SK-MEL-5 (cell line): Measurements from ENCODE around the gene RPL36AL. TPM values are rescaled to one million over a fixed set of nuclear protein-coding genes. Genes with fewer than 3 reads are reported as not detected.
A peak's percentile ranks its signal among the peaks of the same experiment; 100 is the strongest.
"Not testable (repeated sequence)": the region's sequence is repeated elsewhere in the genome, so short reads cannot be mapped to it uniquely, and the experiment has no call there.

ENCODE experiments used
- DNase-seq: peaks from one replicate; pipeline ENCODE4 v3.0.0-alpha.2; 2016; ENCODE audit warnings: low read depth, low spot score
- in situ Hi-C: cut with HindIII; loops from 2 replicates; pipeline ENCODE4 v1.10.0; 2016; ENCODE audit warnings: low sequenced_read_pairs, high pct_unique_total_duplicates, low pct_unique_long_range_greater_than_20kb
- total RNA-seq: library from RNA; depleted of rRNA; stranded (reverse); fragments of >200 nt; shearing (Covaris generic); gene quantifications from 2 replicates; pipeline ENCODE4 v1.2.3, GENCODE V29; 2014

The RPL36AL gene
- total RNA-seq, 1 experiment from 2014 or later: 321 TPM

DNA sequence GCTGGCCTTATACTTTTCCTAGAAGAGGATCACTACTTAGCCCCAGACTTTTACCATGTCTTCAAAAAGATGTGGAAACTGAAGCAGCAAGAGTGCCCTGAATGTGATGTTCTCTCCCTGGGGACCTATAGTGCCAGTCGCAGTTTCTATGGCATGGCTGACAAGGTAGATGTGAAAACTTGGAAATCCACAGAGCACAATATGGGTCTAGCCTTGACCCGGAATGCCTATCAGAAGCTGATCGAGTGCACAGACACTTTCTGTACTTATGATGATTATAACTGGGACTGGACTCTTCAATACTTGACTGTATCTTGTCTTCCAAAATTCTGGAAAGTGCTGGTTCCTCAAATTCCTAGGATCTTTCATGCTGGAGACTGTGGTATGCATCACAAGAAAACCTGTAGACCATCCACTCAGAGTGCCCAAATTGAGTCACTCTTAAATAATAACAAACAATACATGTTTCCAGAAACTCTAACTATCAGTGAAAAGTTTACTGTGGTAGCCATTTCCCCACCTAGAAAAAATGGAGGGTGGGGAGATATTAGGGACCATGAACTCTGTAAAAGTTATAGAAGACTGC, 1.7 kb upstream of the RPL36AL start:
- DNase-seq: no peak
- in situ Hi-C loops: no loop called here

DNA sequence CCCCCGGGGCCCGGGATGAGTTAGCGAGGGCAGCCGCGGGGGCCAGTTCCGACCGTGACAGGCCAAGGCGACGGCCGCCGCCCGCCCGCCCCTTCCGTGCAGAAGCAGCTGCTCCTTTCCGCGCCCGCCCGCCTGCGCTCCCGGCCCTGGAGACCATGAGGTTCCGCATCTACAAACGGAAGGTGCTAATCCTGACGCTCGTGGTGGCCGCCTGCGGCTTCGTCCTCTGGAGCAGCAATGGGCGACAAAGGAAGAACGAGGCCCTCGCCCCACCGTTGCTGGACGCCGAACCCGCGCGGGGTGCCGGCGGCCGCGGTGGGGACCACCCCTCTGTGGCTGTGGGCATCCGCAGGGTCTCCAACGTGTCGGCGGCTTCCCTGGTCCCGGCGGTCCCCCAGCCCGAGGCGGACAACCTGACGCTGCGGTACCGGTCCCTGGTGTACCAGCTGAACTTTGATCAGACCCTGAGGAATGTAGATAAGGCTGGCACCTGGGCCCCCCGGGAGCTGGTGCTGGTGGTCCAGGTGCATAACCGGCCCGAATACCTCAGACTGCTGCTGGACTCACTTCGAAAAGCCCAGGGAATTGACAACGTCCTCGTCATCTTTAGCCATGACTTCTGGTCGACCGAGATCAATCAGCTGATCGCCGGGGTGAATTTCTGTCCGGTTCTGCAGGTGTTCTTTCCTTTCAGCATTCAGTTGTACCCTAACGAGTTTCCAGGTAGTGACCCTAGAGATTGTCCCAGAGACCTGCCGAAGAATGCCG, 872 bp upstream of the RPL36AL start:
- DNase-seq: peak; percentile 40
- in situ Hi-C loops: no loop called here

DNA sequence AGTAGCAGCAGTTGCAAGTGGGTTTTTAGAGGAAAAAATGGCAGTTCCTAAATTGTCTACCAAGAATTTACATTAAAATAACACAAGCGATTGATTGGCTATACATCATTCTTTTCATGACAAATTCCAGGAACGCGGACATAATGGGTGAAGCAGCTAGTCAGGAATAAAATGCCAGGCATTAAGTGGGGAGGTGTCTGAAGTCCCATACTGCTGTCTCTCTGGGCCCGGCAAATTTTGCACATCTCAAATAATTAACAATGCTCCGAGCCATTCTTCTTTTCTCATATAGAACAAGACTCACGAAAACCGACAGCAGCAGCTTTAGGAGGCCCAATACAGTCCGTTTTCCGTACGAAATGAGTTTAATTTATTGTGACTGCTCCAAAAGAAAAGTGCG, 696 bp downstream of the RPL36AL start:
- DNase-seq: no peak
- in situ Hi-C loops: no loop called here

DNA sequence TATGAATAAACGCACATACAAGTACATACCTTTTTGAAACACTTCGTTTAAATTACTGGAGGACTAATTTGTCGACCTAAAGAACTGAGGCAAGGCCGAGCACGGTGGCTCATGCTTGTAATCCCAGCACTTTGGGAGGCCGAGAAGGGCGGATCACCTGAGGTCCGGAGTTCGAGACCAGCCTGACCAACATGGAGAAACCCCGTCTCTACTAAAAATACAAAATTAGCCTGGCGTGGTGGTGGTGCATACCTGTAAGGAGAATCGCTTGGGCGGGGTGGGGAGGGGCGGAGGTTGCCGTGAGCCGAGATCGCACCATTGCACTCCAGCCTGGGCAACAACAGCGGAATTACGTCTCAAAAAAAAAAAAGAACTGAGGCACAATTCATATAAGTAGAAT, 1.2 kb downstream of the RPL36AL start:
- DNase-seq, in situ Hi-C loops: not testable (repeated sequence)

DNA sequence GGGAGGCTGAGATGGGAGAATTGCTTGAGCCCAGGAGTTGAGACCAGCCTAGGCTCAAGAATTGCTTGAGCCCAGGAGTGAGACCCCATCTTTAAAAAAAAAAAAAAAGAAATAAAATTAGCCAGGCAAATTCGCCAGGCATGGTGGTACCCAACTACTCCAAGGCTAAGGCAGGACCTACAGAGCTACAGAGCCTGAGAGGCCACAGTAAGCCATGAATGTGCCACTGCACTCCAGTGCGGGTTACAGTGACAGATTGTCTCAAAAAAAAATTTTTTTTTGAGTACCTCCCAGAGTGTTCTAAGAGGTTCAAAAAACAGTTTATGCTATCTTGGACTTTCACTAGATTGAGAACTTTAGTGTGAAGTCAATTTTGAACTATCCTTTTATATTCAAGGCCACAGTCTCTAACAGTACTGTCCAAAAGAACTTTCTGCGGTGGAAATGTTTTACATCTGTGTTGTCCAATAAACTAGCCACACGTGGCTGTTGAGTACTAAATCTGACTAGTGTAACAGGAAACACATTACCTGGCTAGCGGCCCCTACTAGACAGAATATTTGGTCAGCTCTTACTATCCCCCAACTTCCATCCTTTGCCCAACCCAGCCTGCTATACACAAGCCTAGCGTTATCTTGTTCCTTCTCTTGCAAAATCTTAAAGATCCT, 2.4 kb downstream of the RPL36AL start:
- DNase-seq: no peak
- in situ Hi-C loops: no loop called here

DNA sequence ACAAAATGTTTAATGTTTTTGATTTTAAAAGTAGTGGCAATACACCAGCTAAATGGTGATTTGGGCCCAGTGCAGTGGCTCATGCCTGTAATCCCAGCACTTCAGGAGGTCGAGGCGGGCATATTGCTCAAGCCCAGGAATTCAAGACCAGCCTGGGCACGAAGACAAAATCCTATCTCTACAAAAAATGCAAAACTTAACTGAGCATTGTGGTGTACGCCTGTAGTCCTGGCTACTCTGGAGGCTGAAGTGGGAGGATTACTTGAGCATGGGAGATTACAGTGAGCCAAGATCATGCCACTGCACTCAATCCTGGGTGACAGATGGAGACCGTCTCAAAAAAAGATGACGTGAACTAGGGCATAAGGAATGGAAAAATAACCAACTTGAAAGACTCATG, 4.7 kb downstream of the RPL36AL start:
- in situ Hi-C loops: no loop called here
- no peak for DNase-seq

DNA sequence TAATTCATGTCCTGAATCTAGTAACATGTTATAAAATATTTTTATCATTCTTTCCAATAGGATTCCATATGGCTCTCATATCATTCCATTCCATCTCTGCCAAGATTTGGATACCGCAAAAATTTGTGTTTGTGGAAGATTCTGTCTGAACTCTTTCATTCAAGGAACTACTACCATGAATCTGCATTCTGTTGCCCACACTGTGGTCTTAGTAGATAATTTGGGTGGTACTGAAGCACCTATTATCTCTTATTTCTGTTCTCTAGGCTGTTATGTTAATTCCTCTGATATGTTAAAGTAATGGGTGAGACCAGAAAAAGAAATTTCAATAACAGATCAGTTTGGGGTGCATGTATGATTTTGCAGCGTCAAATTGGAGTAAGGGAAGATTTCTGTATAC, 6.2 kb downstream of the RPL36AL start:
- in situ Hi-C loops: no loop called here

DNA sequence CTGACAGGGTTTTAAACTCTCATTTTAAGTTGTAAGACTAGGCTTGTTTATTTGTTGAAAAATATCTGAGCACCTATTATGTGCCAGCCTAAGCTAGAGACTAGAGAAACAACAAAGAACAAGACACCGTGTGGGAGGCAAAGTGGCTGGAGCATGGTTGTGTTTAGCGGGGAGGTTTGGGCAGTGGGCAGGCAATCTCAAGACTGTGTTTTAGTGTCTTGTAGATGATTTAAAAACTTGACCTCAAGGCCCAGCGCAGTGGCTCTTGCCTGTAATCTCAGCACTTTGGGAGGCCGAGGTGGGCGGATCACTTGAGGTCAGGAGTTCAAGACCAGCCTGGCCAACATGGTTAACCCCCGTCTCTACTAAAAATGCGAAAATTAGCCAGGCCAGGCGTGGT, 7.8 kb downstream of the RPL36AL start:
- in situ Hi-C loops: no loop called here
- no peak for DNase-seq

More for the DNA sequence above, 6.2 kb downstream of the RPL36AL start:
- DNase-seq: no peak

DNA sequence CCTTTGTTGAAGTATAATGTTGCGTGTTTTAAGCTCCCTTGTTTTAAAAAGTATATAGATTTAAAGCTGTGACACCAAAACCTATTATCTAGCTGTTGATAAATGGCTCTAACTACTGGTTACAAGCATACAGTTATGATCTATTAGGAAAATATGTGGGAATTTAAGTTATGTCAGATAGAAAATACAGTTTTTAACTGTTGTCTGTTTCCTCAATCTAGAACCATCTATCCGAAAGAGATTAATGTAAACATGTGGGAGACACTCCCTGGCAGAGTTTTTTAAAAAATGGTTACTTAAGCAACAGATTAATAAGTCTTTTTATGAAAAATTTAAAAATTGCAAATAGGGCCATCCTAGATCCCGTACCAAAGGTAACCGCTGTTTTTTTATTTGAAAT, 8.2 kb downstream of the RPL36AL start:
- in situ Hi-C loops: no loop called here

DNA sequence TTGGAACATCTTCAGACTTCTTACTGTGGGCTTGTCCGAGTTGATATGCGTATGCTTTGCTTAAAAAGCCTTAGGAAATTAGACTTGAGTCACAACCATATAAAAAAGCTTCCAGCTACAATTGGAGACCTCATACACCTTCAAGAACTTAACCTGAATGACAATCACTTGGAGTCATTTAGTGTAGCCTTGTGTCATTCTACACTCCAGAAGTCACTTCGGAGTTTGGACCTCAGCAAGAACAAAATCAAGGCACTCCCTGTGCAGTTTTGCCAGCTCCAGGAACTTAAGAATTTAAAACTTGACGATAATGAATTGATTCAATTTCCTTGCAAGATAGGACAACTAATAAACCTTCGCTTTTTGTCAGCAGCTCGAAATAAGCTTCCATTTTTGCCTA, 12.8 kb downstream of the RPL36AL start:
- no peak for DNase-seq
- in situ Hi-C loops: no loop called here

More for the DNA sequence above, 8.2 kb downstream of the RPL36AL start:
- no peak for DNase-seq

DNA sequence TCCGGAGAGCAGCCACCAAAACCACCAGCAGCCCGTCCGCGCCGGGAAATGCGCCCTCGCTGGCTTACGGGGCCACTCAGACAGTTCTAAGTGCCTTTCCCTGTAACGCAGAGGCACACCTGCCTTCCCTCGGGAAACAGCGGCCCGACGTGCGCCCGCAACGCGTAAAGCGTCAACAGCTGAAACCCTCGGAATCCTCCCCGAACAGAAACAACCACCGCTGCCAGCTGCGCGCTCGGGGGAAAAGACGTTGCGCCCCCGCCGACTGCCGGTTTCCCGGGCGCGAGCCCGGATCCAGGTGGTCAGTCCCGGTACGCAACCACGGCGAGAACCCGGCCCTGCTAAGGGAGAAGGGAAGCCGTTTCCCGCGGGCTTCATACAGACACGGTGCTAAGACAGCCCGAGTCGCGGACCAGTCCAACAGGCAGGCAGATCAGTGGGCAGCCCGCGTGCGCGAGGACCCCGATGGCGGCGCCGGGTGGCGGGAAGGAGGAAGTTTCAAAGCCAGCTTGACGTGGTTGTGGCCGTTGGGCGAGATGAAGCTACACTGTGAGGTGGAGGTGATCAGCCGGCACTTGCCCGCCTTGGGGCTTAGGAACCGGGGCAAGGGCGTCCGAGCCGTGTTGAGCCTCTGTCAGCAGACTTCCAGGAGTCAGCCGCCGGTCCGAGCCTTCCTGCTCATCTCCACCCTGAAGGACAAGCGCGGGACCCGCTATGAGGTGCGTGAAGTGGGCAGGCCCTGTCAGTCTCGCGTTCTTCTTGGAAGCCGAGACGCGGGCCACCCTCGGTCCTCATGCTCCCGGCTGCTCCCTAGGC, 21.7 kb downstream of the RPL36AL start, which contains the start of gene LRR1:
Gene LRR1 (plus strand): TSS at position 456 of the 816 bp plus-strand sequence. CDS start 81 bp downstream, at position 537.
- peak; percentile 74 for DNase-seq
- in situ Hi-C loops: no loop called here

DNA sequence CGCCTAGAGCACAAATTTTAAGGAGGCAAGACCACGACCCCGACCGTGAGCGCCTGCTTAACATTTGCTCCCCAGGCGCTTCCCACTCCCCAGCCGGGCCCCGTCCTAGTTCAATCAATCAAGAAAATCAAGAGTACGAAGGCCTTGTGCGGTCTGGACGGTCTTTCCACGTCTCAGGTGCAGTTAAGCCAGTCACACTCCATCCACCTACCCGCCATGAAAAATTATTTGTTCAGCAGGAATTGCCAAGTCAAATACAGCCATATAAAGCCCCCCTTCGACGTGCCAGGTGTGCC, 22.3 kb downstream of the RPL36AL start:
- no peak for DNase-seq
- in situ Hi-C loops: no loop called here

DNA sequence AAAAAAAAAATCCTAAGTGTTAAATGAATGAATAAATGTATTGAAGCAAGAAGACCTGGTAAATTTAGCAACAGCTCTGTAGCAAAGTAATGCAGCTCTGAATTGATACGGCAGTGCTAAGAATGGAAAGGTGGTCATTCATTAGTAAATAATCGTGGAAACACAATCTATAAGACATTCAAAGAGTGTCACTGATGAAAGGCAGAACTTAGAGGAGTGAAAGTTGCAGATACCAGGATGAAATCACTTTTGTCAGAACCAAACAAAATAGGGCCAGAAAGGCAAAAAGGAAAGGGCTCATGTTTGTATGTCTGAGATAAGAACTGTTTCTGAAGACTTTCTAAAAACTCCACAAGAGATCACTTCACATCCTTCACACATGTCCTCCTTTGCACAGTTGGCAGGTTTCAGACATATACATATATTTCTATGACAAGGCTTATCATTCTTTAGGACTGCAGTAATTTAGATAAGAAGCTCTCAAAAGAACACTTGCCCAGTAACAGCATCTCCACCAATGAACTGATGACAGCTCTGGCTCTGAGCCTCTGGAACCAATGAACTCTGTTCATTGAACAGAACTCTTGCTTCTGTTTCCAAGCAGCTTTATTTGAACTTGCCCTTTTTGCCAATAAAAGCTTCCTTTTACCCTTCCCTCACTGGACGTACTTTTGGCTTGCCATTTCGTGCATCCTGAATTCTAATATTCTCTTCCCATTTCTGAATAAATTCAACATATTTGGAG, 25.9 kb downstream of the RPL36AL start:
- peak; percentile 78 for DNase-seq

DNA sequence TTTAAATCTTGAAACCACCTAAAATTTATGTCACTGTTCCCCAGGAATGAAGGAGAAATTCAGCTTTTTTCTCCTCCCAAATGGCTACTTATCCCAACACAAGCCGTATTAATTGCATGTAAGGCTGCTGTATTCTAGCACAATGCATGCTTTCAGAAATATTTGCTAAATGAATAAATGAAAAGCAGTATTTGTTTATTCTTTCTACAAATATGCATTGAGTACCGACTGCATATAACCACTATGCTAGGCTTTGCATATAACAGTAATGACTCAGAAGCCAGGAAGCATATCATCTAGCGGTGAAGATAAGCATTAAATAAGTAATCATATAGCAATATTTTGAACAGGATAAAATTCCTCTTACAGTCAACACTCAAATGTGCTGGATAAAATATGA, 27.4 kb downstream of the RPL36AL start:
- peak; percentile 67 for DNase-seq
- in situ Hi-C loops: no loop called here

More for the DNA sequence above, 25.9 kb downstream of the RPL36AL start:
- in situ Hi-C loops: no loop called here

DNA sequence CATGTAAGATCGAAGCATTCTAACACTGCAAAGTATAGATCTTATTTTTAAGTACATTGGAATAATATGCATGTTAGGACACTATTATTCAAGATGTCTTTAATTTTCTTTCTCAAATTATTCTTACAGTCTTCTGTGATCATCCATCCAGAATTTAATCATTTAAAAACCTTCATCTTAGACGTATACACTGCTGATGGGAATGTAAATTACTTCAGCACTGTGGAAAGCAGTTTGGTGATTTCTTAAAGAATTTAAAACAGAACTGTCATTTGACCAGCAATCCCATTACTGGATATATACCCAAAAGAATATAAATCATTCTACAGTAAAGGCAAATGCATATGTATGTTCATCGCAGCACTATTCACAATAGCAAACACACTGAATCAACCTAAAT, 31.0 kb downstream of the RPL36AL start:
- in situ Hi-C loops: no loop called here
- DNase-seq: no peak

DNA sequence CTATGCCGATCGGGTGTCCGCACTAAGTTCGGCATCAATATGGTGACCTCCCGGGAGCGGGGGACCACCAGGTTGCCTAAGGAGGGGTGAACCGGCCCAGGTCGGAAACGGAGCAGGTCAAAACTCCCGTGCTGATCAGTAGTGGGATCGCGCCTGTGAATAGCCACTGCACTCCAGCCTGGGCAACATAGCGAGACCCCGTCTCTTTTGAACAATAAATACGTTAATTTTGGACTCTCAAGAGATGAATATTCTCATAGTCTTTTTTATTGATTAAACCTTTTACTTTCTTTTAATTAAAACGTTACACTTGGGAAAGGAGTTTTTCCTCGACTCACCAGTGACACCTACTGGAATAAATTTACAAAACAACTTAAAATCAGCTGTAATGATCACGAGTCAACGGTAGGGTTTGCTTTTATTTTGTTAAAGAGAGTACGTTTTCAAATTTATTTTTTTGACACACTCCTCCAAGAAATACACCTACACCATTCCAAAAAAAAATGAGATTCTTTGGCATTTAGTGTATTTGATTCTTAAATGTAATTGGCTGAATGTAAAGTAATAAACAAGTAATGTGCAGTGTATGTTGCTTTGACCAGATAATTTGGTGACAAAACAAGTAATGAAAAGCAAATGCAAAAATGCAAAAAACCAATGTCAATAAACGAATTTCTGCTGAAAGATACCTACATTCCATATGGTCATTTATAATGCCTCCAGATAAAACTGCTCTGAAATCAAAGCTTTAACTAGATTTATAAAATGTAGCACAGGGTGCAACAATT, 33.6 kb downstream of the RPL36AL start:
- in situ Hi-C loops: no loop called here

More for the DNA sequence above, 33.6 kb downstream of the RPL36AL start:
- peak; percentile 78 for DNase-seq
